Measurements from ENCODE around the gene LNPEP.

Gene LNPEP

DNA sequence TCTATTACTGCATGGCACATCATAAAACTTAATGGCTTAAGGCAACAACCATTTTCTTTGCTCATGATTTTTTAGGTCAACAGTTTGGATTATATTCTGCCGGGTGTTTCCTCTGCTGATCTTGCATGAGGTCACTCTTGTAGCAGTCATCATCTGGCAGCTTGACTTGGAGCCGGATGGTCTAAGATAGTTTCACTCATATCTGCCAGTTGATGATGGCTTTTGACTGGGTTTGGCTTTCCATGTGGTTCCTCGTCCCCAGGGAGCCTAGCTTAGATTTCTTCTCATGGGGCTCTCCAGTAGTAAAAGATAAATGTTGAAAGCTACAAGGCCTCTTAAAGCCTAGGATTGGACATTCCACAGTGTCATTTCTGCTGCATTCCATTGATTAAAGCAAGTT lies 27.4 kb downstream of the LNPEP start:
- DNase-seq = no peak

GRCh38 chr5:96966801-96967200 lies 30.9 kb downstream of the LNPEP start:
- DNase-seq = no peak

- DNase-seq = no peak
These were observed 31.5 kb downstream of the LNPEP start for GRCh38 chr5:96967400-96967799.

DNA sequence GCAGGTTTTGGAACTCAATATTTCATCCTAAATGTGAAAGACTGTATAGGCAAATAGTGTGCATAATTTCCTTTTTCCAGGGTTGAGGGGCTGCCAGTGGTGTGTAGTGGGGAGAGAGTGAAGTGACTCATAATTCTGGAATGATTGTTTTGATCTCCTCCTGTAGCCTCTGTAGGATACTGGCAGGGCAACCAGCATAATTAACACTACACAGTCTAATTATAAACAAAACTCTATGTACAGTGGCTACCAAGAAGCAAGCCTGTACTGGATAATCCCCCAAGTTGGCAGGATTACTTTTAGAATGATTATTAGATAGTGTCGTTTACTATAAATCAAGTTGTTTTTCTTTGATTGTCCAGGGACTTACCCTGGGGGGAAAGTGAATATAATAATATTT lies 32.2 kb downstream of the LNPEP start:
- DNase-seq = no peak

GRCh38 chr5:96968614-96969013 lies 32.7 kb downstream of the LNPEP start:
- DNase-seq = no peak

GRCh38 chr5:96969366-96969765 lies 33.5 kb downstream of the LNPEP start:
- no peak for DNase-seq

DNA sequence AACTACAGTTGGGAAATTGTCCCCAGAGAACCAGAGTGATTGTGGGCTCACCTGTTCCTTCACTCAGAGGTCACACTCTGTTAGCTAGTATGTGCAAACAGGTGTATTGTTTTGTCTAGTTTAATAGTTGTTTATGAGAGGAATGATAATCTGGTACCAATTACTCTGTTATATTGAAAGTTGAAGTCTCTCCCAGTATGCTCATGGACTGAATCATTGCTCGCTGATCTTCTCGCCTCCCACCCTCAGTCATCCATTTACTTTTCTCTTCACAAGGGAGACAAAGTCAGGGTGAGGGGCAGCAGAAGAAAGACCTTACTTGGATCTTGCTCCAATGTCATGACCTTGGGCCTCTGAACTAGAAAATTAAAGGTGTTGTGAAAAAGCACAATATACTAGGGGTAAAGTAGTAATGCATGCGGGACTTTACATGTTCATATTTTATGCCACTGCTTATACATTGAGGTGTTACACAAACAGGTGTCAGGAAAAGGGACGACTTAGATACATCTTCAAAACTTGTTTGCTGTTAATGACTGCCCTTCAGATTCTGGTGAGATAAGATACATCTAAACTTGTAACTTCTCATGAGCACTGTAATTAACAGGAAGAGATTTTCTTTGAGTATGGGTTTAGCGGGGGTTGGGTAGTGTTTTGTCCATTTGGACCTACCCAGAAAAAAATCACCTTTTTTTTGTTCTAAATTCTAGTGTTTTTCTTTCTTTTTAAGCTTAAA lies 36.9 kb downstream of the LNPEP start:
- no peak for DNase-seq

DNA sequence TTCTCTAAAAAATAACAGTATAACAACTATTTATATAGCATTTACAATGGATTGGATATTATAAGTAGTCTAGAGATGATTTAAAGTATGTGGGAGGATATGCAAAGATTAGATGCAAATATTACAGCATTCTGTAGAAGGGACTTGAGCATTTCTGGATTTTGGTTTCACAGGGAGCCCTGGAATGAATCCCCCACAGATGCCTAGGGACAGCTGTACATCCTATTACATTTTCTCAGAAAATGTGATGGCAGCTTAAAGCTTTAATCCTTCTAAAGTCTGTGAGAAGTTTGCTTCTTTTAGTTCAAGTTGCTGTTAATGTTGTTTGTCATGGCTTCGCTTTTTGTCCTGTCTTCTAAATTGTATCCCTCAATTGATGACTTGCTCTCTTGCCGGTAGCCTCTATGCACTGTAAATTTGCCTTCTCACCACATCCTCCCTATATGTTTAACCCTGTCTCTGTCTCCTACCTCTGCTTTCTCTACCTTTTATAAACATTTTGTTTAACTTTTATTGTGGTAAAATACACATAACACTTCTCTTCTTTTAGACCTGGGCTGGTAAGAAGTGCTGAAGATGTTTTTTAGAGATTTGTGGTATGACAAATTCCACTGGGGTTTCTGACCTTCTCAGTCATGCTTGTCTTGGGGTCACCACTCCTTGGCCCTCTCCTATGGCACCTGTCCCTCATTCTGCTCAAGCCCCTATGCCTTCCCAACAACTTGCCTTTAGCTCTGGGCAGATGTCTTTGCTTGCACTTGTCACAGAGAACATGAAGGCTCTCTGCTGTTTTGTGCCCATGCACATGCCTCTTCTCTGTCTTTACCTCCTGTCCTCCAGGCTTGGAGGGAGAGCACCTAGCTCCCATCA lies 37.9 kb downstream of the LNPEP start:
- DNase-seq = no peak

DNA sequence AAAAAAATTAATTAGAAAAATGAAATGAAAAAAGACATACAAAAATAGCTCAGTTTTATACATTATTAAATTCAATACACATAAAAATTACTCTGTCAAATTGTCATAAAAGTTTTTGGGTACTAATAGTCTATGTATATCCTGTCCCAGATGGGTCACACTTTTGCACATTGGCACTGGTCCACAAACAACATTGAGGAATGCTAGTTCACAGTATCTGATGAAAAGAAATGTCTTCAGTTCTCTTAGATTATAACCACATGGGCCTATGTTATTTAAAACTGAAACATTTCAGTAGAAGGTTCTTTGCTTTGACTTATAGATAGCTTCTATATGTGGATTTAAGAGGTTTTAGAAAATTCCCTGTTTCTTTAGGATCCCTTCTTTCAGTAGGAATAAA lies 39.8 kb downstream of the LNPEP start:
- DNase-seq = no peak

DNA sequence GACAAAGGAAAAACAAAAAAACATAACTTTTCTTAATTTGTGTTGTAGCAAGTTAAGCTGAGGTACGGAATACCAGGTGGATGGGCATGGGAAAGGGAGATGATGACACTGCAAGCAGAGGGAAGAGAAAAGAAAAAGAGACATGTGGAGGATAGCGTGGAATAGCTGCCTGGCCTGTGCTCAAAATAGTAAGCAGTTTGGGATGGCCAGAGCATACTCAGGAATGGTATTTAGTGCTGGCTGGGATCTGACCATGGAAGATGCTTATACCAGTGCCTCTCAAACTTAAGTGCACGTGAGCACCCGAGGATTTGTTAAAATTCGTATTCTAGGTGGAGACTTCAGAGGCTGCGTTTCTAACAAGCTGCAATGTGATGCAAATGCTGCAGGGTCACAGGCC lies 41.3 kb downstream of the LNPEP start:
- no peak for DNase-seq

DNA sequence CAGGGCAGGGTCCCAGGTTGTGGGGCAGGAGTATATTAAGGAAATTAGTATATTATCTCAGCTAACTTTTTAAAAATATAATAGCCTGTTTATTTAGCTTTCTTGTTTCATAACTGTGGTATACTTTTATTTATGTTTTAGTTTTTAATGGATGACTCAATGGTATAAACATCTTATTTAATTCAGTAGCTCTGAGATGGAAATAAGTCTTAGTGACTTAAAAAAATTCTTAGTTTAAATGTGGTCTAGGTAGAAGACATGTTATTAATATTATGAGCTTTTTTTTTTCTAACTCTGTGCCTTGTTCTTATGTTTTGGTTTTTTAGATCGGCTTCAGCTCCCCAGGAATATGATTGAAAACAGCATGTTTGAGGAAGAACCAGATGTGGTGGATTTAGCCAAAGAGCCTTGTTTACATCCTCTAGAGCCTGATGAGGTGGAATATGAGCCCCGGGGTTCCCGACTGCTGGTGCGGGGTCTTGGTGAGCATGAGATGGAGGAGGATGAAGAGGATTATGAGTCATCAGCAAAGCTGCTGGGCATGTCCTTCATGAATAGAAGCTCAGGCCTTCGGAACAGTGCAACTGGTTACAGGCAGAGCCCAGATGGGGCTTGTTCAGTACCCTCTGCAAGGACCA lies 43.1 kb downstream of the LNPEP start:
- no peak for DNase-seq

- DNase-seq = no peak
These were observed 48.8 kb downstream of the LNPEP start for GRCh38 chr5:96984506-96985192.

DNA sequence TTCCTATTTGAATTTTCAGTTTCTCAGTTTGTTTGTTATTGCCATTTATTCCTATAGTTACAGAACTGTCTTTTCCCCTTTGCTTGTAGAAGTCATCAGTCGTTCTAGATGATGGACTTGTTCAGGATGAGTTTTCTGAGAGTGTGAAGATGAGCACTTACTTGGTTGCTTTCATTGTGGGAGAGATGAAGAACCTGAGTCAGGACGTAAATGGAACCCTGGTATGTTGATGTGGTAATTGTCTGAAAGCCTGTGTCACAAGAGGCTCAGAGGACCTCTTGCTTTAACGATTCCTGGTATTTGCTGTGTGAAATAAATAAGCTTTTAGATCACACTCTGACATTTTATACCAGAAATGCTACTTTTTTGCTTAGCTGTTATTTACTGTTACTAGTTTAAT lies 50.6 kb downstream of the LNPEP start:
- no peak for DNase-seq

- no peak for DNase-seq
These were observed 54.2 kb downstream of the LNPEP start for GRCh38 chr5:96990102-96990501.

- no peak for DNase-seq
These were observed 55.8 kb downstream of the LNPEP start for GRCh38 chr5:96991708-96992107.

- no peak for DNase-seq
These were observed 57.9 kb downstream of the LNPEP start for GRCh38 chr5:96993760-96994159.

GRCh38 chr5:96994493-96994892 lies 58.6 kb downstream of the LNPEP start:
- no peak for DNase-seq

DNA sequence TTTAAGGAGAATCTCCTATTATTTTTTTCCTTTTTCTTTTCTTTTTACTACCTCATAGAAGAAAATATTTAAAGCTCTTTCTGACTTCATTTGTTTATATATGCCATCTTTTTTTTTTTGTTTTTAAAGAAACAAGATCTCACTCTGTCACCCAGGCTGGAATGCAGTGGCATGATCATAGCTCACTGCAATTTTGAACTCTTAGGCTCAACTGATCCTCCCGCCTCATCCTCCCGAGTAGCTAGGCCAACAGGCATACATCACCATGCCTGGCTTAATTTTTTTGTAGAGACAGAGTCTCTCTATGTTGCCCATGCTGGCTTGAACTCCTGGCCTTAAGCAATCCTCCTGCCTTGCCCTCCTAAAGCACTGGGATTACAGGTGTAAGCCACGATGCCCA lies 59.5 kb downstream of the LNPEP start:
- DNase-seq = no peak

DNA sequence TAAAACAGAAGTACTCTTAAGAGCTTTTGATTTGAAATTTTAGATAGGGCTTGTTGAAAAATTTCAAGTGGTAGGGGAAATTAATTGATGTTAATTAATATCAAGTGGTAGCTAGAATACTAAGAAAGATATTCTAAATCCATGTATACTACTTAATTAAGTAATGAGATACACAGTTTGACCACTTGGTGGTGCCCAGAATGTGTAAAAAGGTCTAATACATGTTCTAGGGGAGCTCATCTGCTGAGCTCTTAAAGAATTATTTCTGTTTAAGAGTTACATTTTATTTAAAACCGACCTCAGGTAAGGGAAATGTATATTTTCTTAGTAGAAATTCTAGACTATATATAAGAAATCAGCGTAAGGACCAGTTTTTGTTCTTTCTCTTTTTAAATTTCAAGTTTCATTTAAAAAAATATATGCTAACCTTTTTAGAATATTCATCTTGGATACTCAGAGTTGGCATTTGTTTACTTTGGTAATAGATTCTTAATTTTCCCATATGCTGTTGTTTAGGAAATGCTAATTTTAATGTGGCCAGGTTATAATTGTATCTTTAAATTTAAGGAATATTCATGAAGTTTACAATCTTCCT lies 61.5 kb downstream of the LNPEP start:
- DNase-seq = no peak

GRCh38 chr5:96999856-97000255 lies 64.0 kb downstream of the LNPEP start:
- no peak for DNase-seq

DNA sequence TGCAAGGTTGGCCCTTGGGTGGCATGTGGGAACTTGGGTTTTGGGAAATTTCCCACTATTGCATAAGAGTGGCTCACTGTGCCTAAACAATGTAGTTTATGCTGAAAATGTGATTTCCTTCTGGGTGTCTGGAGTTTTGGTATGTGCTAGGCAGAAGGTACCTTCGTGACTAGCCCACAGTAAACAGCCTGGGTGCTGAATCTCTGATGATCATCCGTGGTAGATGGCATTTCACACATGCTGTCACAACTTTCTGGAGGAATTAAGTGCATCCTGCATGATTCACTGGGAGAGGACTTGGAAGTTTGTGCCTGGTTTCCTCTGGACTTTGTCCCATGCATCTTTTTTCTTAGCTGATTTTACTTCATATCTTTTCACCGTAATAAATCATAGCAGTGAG lies 64.5 kb downstream of the LNPEP start:
- DNase-seq = no peak

DNA sequence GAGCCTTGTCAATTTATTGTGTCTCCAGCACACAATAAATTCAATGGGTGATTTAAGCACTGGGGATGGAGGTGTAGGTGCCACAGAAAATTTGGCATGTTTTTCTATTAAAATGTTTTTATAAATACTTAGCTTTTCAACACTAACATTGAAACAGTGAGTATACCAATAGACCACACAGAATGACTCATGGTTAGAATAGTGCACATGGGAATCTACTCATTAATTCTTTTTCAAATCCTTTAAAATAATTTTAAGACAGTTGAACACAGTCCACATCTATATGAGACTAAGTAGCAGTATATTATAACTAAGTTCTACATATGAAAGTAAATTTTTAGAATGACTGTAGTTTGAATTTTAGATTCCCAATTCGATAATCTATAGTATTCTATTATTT lies 67.1 kb downstream of the LNPEP start:
- no peak for DNase-seq
